Heart left ventricle (tissue), 16 donors: ENCODE data around the gene CDCA4. TPM values are rescaled to one million over a fixed set of nuclear protein-coding genes. Genes with fewer than 3 reads are reported as not detected.
"Not testable (repeated sequence)": the region's sequence is repeated elsewhere in the genome, so short reads cannot be mapped to it uniquely, and the experiment has no call there.

ENCODE experiments used
- ATAC-seq, 4 donors: fragments of 200-7000 bp; cut with Tn5 transposase; one replicate each; pipeline ENCODE4 v1.9.1; 2020 to 2022; ENCODE audit warnings: moderate library complexity in 4 of 4, mild to moderate bottlenecking in 3 of 4, moderate number of reproducible peaks in 1 of 4
- DNase-seq, 5 donors: peaks; one replicate each; pipeline ENCODE4 v3.0.0-alpha.2; 2020
- H3K27ac ChIP-seq, 12 donors: fragments of 200-600 bp; sonication (generic) in 4 of 12; one replicate each; pipeline versions ENCODE4 v1.5.0 to v1.8.0; 2016 to 2022; ENCODE audit warnings: mild to moderate bottlenecking in 2 of 12
- H3K27me3 ChIP-seq, 9 donors: fragments of 200-600 bp; sonication (generic) in 2 of 9; one replicate each; pipeline versions ENCODE4 v1.5.1 to v1.8.0; 2016 to 2022; ENCODE audit warnings: mild to moderate bottlenecking in 3 of 9
- H3K36me3 ChIP-seq, 9 donors: fragments of 200-600 bp; sonication (generic) in 2 of 9; one replicate each; pipeline versions ENCODE4 v1.5.0 to v1.8.0; 2018 to 2022; ENCODE audit warnings: mild to moderate bottlenecking in 2 of 9
- H3K4me1 ChIP-seq, 12 donors: fragments of 200-600 bp; sonication (generic) in 4 of 12; one replicate each; pipeline versions ENCODE4 v1.5.0 to v1.8.0; 2016 to 2022; ENCODE audit warnings: mild to moderate bottlenecking in 3 of 12
- H3K4me3 ChIP-seq, 12 donors: fragments of 200-600 bp; sonication (generic) in 4 of 12; one replicate each; pipeline versions ENCODE4 v1.5.0 to v1.8.0; 2017 to 2022; ENCODE audit warnings: mild to moderate bottlenecking in 9 of 12, moderate library complexity in 4 of 12
- H3K9me3 ChIP-seq, 12 donors: fragments of 200-600 bp; sonication (generic) in 4 of 12; one replicate each; pipeline versions ENCODE4 v1.5.0 to v1.8.0; 2016 to 2022; ENCODE audit warnings: mild to moderate bottlenecking in 1 of 12
- CTCF ChIP-seq, 12 donors: fragments of 200-600 bp; sonication (generic) in 4 of 12; IDR thresholded peaks; one replicate each; pipeline versions ENCODE4 v1.5.0 to v1.8.0; 2018 to 2022; ENCODE audit warnings: antibody characterized with exemption in 12 of 12, mild to moderate bottlenecking in 5 of 12
- POLR2A ChIP-seq, 2 donors: fragments of 450-650 bp; IDR thresholded peaks; one replicate each; pipeline ENCODE4 v1.6.1; 2017; ENCODE audit warnings: antibody characterized with exemption in 2 of 2, mild to moderate bottlenecking in 2 of 2, moderate library complexity in 2 of 2
- WGBS, 4 donors: extraction: QIAGEN DNeasy Blood & Tissue Kit in 2 of 4; methylation state at CpG; one replicate each; pipeline versions ENCODE4 v1.1.5 to v1.1.7; 2013 to 2018; 5-methylcytosine and 5-hydroxymethylcytosine counted together
- intact Hi-C, 10 donors: fragments of 100-400 bp; cut with DNase I; formaldehyde crosslinking; loops; one replicate each; pipeline versions ENCODE4 v1.11.1 to v1.14.2; 2022
- polyA plus RNA-seq, 2 donors: library from polyadenylated mRNA; stranded (reverse); fragments of 200-250 nt; gene quantifications; one replicate each; pipeline ENCODE4 v1.2.3, GENCODE V29; 2013
- total RNA-seq, 9 donors: library from RNA; depleted of rRNA in 2 of 9; stranded (reverse); fragments of >200 nt in 2 of 9; fragmentation: NEBNext Ultra II Directional in 3 of 9; extraction: Animal tissue kit (Norgen Biotek cat#: 25700) in 3 of 9; gene quantifications; one replicate each; pipeline versions ENCODE4 v1.1.0 to v1.2.4, GENCODE V29; 2016 to 2023
- donor health status: ischemic (EF 13 %, LVEDD 7.1; RV severe dilation, severe dysfunction).
- donor health status: healthy with polysubstance abuse.
- donor health status: DM: no; HTN: yes; CAD: no.
- donor health status: DM: no; HTN: no; CAD: no.
- donor health status: ischemic (EF 25% LVEDD 6.9; RV normal size, moderate dysfunction).
- donor health status: ischemic (EF 25% LVEDD 5.7; RV mildly dilated, moderate dysfunction).
- donor health status: healthy.
- donor health status: DM: yes; HTN: yes; CAD: no.
- donor health status: ischemic (EF 35%, LVEDD 5.7; RV mildly dilated, moderate dysfunction).
- donor health status: nonischemic (EF 11% LVEDD 7.7; RV severe dilation, severe dysfunction).
- donor health status: DM: yes; HTN: yes; CAD: no.
- donor health status: PGD.
- donor health status: ischemic (EF 29% LVEDD 5.4; RV normal size, mild dysfunction).
- donor health status: nonischemic (EF 23%, LVEDD 6.1; RV moderate dilation, normal function).

The CDCA4 gene
- total and polyA plus RNA-seq, 11 donors: 1.4 to 6.0 (median 2.4) TPM

GRCh38 chr14:105030836-105031396, 10.0 kb upstream of the CDCA4 start:
- ATAC-seq (peak in 1 of 4 donors; percentile 47), DNase-seq (no peak)
- H3K36me3 ChIP-seq: no peaks in the 10 kb centered on the region
- no peak for TF ChIP-seq CTCF (IDR thresholded peaks at IDR 0.05)
- no peak for TF ChIP-seq POLR2A (IDR thresholded peaks at IDR 0.05)
- H3K4me3 ChIP-seq: no peak overlapping the region
- peaks cover 0 to 23% (median 0%) of the 10 kb centered on the region in 12 donors for H3K4me1 ChIP-seq
- WGBS, 4 donors: 64 to 89% (median 72%) methylated on average over 9 of the region's 9 CpGs
- H3K27ac ChIP-seq: no peak overlapping the region
- peaks cover 0 to 10% (median 0%) of the 10 kb centered on the region in 9 donors for H3K27me3 ChIP-seq
- H3K9me3 ChIP-seq: no peaks in the 10 kb centered on the region
- intact Hi-C loops: no loop called here

GRCh38 chr14:105030194-105030593, 9.3 kb upstream of the CDCA4 start:
- TF ChIP-seq CTCF (IDR thresholded peaks at IDR 0.05): no peak
- no peak for TF ChIP-seq POLR2A (IDR thresholded peaks at IDR 0.05)
- DNase-seq: no peak
- Histone ChIP-seq H3K27ac (no peak overlapping the region), H3K9me3 (no peaks in the 10 kb centered on the region), H3K27me3 (peaks cover 0 to 10% (median 0%) of the 10 kb centered on the region in 9 donors), H3K36me3 (no peaks in the 10 kb centered on the region), H3K4me3 (no peak overlapping the region), H3K4me1 (peaks cover 0 to 30% (median 0%) of the 10 kb centered on the region in 12 donors)
- WGBS, 4 donors: 84 to 92% (median 87%) methylated on average over 2 of the region's 2 CpGs
- ATAC-seq: no peak
- intact Hi-C loops: no loop called here

GRCh38 chr14:105029402-105029801, 8.5 kb upstream of the CDCA4 start:
- intact Hi-C loops: loop anchor here in 1 of 10 donors (5.0 kb wide), 1 partner anchor 42 kb away; the partner anchor contains the start of gene CLBA1
- DNase-seq (no peak), ATAC-seq (no peak)
- no peak overlapping the region for H3K4me3 ChIP-seq
- H3K36me3 ChIP-seq: no peaks in the 10 kb centered on the region
- H3K27ac ChIP-seq: no peak overlapping the region
- 67 to 83% (median 78%) methylated on average over 7 of the region's 7 CpGs for WGBS, 4 donors
- no peaks in the 10 kb centered on the region for H3K9me3 ChIP-seq
- peaks cover 0 to 38% (median 0%) of the 10 kb centered on the region in 12 donors for H3K4me1 ChIP-seq
- H3K27me3 ChIP-seq: peaks cover 0 to 10% (median 0%) of the 10 kb centered on the region in 9 donors
- TF ChIP-seq CTCF (IDR thresholded peaks at IDR 0.05): no peak
- TF ChIP-seq POLR2A (IDR thresholded peaks at IDR 0.05): no peak

GRCh38 chr14:105028251-105028927, 7.5 kb upstream of the CDCA4 start:
- 82 to 89% (median 85%) methylated on average over 12 of the region's 12 CpGs for WGBS, 4 donors
- ATAC-seq: no peak
- peaks cover 0 to 48% (median 0%) of the 10 kb centered on the region in 12 donors for H3K4me1 ChIP-seq
- intact Hi-C loops: loop anchor here in 1 of 10 donors (5.0 kb wide), 1 partner anchor 41 kb away; the partner anchor contains the start of gene CLBA1
- peaks cover 0 to 4% (median 0%) of the 10 kb centered on the region in 9 donors for H3K27me3 ChIP-seq
- no peaks in the 10 kb centered on the region for H3K36me3 ChIP-seq
- no peak overlapping the region for H3K27ac ChIP-seq
- DNase-seq: no peak
- H3K4me3 ChIP-seq: no peak overlapping the region
- TF ChIP-seq POLR2A (IDR thresholded peaks at IDR 0.05): no peak
- TF ChIP-seq CTCF (IDR thresholded peaks at IDR 0.05): no peak
- no peaks in the 10 kb centered on the region for H3K9me3 ChIP-seq

- H3K27me3 ChIP-seq, H3K9me3 ChIP-seq, H3K4me3 ChIP-seq, H3K36me3 ChIP-seq, H3K27ac ChIP-seq, ATAC-seq, DNase-seq: not testable (repeated sequence)
- peaks cover 0 to 48% (median 0%) of the 10 kb centered on the region in 12 donors for H3K4me1 ChIP-seq
- WGBS, 4 donors: 76 to 91% (median 83%) methylated on average over 4 of the region's 4 CpGs
- intact Hi-C loops: loop anchor here in 1 of 10 donors (5.0 kb wide), 1 partner anchor 40 kb away; the partner anchor contains the start of gene CLBA1
Measured at GRCh38 chr14:105027718-105028117, 6.8 kb upstream of the CDCA4 start.
